Lung (tissue), 12 donors: ENCODE data around the gene STK40. TPM values are rescaled to one million over a fixed set of nuclear protein-coding genes. Genes with fewer than 3 reads are reported as not detected.

ENCODE experiments used
- ATAC-seq: fragments of 200-7000 bp; cut with Tn5 transposase; one replicate; pipeline ENCODE4 v1.9.1; 2020; ENCODE audit warnings: moderate number of reproducible peaks; ENCODE audit not compliant: insufficient read depth, low FRiP score
- DNase-seq, 3 donors: peaks; one replicate each; pipeline ENCODE4 v3.0.0-alpha.2; 2013 to 2017
- H3K27ac ChIP-seq, 2 donors: one replicate each; pipeline ENCODE4 v1.5.1; 2013; ENCODE audit warnings: mild to moderate bottlenecking in 2 of 2, moderate library complexity in 2 of 2, control low read depth in 1 of 2, inconsistent platforms in 1 of 2, low read depth in 1 of 2, low read length in 1 of 2
- H3K27me3 ChIP-seq, 3 donors: one replicate each; pipeline ENCODE4 v1.5.1; 2013; ENCODE audit warnings: low read length in 2 of 3; ENCODE audit not compliant: control insufficient read depth in 3 of 3, insufficient read depth in 3 of 3
- H3K36me3 ChIP-seq, 4 donors: one replicate each; pipeline ENCODE4 v1.5.1; 2013; ENCODE audit warnings: low read length in 4 of 4, mild to moderate bottlenecking in 1 of 4, moderate library complexity in 1 of 4; ENCODE audit not compliant: control insufficient read depth in 4 of 4, insufficient read depth in 4 of 4
- H3K4me1 ChIP-seq, 5 donors: one replicate each; pipeline ENCODE4 v1.5.1; 2013; ENCODE audit warnings: low read length in 5 of 5, mild to moderate bottlenecking in 2 of 5, moderate library complexity in 1 of 5; ENCODE audit not compliant: control insufficient read depth in 5 of 5, insufficient read depth in 5 of 5
- H3K4me3 ChIP-seq: one replicate; pipeline ENCODE4 v1.5.1; 2013; ENCODE audit warnings: mild to moderate bottlenecking, control low read depth, moderate library complexity
- H3K9ac ChIP-seq, 2 donors: one replicate each; pipeline ENCODE4 v1.5.1; 2013; ENCODE audit warnings: low read length in 2 of 2, control low read depth in 1 of 2; ENCODE audit not compliant: insufficient read depth in 1 of 2
- H3K9me3 ChIP-seq, 4 donors: one replicate each; pipeline ENCODE4 v1.5.1; 2013; ENCODE audit warnings: low read length in 3 of 4, mild to moderate bottlenecking in 1 of 4, moderate library complexity in 1 of 4; ENCODE audit not compliant: control insufficient read depth in 4 of 4, insufficient read depth in 3 of 4
- WGBS, 2 donors: extraction: QIAGEN DNeasy Blood & Tissue Kit; methylation state at CpG; one replicate each; pipeline ENCODE4 v1.1.7; 2013; 5-methylcytosine and 5-hydroxymethylcytosine counted together
- polyA plus RNA-seq, 2 donors: library from polyadenylated mRNA; stranded (reverse); fragments of 200-250 nt; gene quantifications; one replicate each; pipeline ENCODE4 v1.2.1, GENCODE V29; 2013
- total RNA-seq, 2 donors: library from RNA; depleted of rRNA in 1 of 2; stranded (reverse); fragments of >200 nt in 1 of 2; gene quantifications; one replicate each; pipeline ENCODE4 v1.2.1, GENCODE V29; 2014 to 2021
- TF ChIP-seq, protein P1 (sequence below): IDR thresholded peaks from 2 replicates; pipeline ENCODE4 v1.5.1; 2012; ENCODE audit warnings: mild to moderate bottlenecking; ENCODE audit errors: control extremely low read depth, extremely low read depth
- donor health status: control.
- donor health status: control.
- donor health status: Bipolar disorder and iron deficiency.
- donor health status: healthy.
- donor health status: DM: yes; HTN: yes; CAD: no.

Gene STK40
- total and polyA plus RNA-seq, 4 donors = 25.4 to 82.9 (median 48.7) TPM

DNA sequence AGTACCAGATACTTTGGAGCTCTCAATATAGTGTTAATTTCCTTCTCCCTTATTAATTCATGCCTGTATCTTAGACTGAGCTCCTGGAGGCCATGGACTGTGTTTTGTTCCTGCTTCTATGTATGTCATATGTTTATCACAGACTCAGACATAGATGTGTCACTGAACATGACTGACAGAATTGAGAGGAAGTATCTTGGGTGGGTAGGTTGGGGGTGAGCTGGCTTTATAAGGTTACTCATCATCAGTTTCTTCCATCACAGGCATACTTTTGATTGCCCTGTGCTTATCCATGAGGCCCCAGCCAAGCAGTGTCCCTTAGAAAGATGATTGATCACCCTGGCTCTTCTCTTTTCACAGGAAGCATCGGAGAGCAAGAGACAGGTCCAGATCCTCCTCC is 85.2 kb downstream of the STK40 start:
- no peaks in the 10 kb centered on the region for H3K27me3 ChIP-seq
- no peak overlapping the region for H3K4me3 ChIP-seq
- H3K27ac ChIP-seq = peak overlapping the region; percentile 39 to 55
- H3K4me1 ChIP-seq = peaks cover 0 to 3% (median under 1%) of the 10 kb centered on the region in 5 donors
- H3K36me3 ChIP-seq = peaks cover 43 to 53% (median 45%) of the 10 kb centered on the region in 4 donors
- H3K9ac ChIP-seq = no peak overlapping the region
- H3K9me3 ChIP-seq = no peaks in the 10 kb centered on the region
- ATAC-seq = no peak
- TF ChIP-seq, protein P1, sequence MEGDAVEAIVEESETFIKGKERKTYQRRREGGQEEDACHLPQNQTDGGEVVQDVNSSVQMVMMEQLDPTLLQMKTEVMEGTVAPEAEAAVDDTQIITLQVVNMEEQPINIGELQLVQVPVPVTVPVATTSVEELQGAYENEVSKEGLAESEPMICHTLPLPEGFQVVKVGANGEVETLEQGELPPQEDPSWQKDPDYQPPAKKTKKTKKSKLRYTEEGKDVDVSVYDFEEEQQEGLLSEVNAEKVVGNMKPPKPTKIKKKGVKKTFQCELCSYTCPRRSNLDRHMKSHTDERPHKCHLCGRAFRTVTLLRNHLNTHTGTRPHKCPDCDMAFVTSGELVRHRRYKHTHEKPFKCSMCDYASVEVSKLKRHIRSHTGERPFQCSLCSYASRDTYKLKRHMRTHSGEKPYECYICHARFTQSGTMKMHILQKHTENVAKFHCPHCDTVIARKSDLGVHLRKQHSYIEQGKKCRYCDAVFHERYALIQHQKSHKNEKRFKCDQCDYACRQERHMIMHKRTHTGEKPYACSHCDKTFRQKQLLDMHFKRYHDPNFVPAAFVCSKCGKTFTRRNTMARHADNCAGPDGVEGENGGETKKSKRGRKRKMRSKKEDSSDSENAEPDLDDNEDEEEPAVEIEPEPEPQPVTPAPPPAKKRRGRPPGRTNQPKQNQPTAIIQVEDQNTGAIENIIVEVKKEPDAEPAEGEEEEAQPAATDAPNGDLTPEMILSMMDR = no peak
- WGBS, 2 donors = 89 to 96% methylated on average over 1 of the region's 1 CpG
- DNase-seq = no peak

DNA sequence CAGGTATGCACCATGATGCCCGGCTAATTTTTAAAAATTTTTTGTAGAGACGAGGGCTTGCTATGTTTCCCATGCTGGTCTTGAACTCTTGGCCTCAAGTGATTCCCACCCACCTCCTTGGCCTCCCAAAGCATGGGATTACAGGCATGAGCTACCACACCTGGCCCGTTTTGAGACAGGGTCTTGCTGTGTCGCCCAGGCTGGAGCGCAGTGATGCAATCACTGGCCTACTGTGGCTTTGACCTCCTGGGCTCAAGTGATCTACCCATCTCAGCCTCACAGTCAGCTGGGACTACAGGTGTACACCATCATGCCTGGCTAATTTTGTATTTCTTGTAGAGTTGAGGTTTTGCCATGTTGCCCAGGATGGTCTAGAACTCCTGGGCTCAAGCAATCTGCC is 87.1 kb downstream of the STK40 start:
- H3K27me3 ChIP-seq = no peaks in the 10 kb centered on the region
- TF ChIP-seq, protein P1 = no peak
- H3K36me3 ChIP-seq = peaks cover 38 to 62% (median 45%) of the 10 kb centered on the region in 4 donors
- peaks cover 0 to 6% (median 0%) of the 10 kb centered on the region in 5 donors for H3K4me1 ChIP-seq
- 93 to 95% methylated on average over 5 of the region's 5 CpGs for WGBS, 2 donors
- no peak overlapping the region for H3K27ac ChIP-seq
- H3K9ac ChIP-seq = no peak overlapping the region
- DNase-seq (no peak), ATAC-seq (no peak)
- H3K4me3 ChIP-seq = no peak overlapping the region
- no peaks in the 10 kb centered on the region for H3K9me3 ChIP-seq

DNA sequence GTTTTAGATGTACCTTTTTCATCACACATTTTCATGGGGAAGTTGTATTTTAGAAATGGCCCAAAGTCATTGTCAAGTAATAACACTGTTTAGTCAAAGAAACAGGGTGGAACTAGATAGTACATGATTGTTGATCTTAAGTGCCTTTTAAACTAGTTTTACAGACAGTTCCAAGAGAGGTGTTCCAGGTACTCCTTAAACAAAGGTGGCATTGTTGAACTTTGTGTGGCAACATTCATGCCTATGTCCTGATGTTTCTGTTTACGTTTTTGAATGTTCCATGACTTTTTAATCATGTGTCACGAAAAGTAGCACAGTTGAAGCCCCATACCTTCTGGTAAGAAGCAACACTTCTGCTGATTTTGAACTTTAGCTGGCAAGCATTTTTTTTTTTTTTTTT is 88.7 kb downstream of the STK40 start:
- TF ChIP-seq, protein P1 = no peak
- Histone ChIP-seq H3K9me3 (no peaks in the 10 kb centered on the region), H3K36me3 (peaks cover 29 to 69% (median 40%) of the 10 kb centered on the region in 4 donors), H3K27me3 (no peaks in the 10 kb centered on the region), H3K27ac (no peak overlapping the region), H3K9ac (no peak overlapping the region), H3K4me1 (peaks cover 0 to 6% (median 0%) of the 10 kb centered on the region in 5 donors), H3K4me3 (no peak overlapping the region)
- 90 to 91% methylated on average over 2 of the region's 2 CpGs for whole genome bisulfite sequencing, 2 donors
- DNase-seq (no peak), ATAC-seq (no peak)

DNA sequence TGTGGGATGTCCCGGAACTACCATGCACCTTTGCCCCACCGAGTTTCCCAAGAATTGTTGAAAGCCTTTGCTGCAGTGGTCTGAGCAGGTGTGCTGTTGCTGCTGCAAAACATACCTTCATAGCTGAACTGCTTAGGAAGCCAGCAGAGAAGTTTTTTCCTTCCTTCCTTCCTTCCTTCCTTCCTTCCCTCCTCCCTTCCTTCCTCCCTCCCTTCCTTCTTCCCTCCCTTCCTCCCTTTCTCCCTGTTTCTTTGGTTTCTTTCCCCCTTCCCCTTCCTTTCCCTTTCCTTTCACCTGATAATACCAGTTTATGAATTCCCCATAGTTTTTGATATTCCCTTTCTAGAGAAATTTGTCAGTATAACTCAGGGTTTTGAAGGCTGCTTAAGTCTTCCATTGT is 90.3 kb downstream of the STK40 start:
- Histone ChIP-seq H3K9me3 (no peaks in the 10 kb centered on the region), H3K36me3 (peaks cover 23 to 69% (median 39%) of the 10 kb centered on the region in 4 donors), H3K27ac (no peak overlapping the region), H3K9ac (no peak overlapping the region), H3K4me1 (peaks cover 0 to 6% (median 0%) of the 10 kb centered on the region in 5 donors), H3K27me3 (no peaks in the 10 kb centered on the region), H3K4me3 (no peak overlapping the region)
- TF ChIP-seq, protein P1 = no peak
- 64 to 98% methylated on average over 2 of the region's 2 CpGs for WGBS, 2 donors
- no peak for ATAC-seq
- DNase-seq = no peak
